GM21723 (cell line): ENCODE data around the gene AP4M1.

Source experiments
- ATAC-seq: cut with Tn5 transposase; IDR thresholded peaks from one replicate; pipeline ENCODE4 v1.9.1; 2021; ENCODE audit warnings: mild to moderate bottlenecking, moderate library complexity; ENCODE audit not compliant: unreplicated experiment

AP4M1 gene

GRCh38 chr7:100107125-100107737, 5.8 kb downstream of the AP4M1 start:
- ATAC-seq = no peak

DNA sequence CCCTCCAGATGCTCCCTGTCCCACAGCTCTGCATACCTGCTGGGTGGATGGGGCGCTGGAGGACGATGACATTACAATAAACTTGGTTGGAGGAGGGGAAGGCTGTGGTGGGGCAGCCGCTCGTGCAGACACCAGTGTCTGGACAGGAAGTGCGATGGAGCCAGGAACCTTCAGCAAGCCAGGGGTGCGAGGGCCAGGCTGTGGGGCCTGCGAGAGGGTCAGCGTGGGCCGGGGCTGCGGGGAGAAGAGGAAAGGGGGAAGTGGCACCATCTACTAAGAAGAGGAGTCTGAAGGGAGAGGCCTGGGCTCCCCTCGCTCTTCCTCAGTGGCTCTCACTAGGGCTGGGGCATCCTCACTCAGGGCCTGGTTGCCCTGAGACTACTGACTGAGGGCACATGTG, 6.4 kb downstream of the AP4M1 start:
- no peak for ATAC-seq

- ATAC-seq = no peak
These were observed 8.2 kb downstream of the AP4M1 start for GRCh38 chr7:100109521-100110163.

DNA sequence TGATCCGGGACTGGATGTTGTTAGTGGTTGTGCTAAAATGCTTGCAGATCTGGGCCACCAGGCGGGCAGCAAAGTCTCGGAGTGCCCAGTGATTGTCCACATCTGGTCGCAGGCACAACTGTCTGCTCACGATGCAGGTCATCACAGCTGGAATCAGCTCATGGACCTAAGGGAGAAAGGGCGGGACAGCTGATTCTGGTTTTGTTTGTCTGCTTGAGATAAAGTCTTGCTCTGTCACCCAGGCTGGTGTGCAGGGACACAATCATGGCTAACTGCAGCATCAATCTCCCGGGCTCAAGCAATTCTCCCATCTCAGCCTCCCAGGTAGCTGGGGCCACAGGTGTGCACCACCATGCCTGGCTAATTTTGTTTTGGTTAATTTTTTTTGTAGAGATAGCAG, 9.7 kb downstream of the AP4M1 start:
- no peak for ATAC-seq

- no peak for ATAC-seq
These were observed 10.5 kb downstream of the AP4M1 start for GRCh38 chr7:100111914-100112313.

DNA sequence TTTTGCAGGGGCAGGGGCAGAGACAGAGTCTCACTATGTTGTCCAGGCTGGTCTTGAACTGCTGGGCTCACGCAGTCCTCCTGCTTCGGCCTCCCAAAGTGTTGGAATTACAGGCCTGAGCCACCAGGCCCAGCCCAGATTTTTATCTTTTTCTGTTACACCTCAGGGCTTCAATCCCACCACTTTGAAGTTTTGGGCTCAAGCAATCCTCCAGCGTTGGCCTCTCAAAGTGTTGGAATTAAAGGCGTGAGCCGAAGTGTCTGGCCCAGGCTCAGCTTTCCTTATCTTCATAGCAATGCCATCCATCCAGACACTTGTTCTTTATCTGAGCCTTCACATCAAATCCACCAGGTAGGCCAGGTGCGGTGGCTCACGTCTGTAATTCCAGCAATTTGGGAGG, 13.6 kb downstream of the AP4M1 start:
- ATAC-seq = no peak

- no peak for ATAC-seq
These were observed 17.1 kb downstream of the AP4M1 start for GRCh38 chr7:100118388-100119071.

DNA sequence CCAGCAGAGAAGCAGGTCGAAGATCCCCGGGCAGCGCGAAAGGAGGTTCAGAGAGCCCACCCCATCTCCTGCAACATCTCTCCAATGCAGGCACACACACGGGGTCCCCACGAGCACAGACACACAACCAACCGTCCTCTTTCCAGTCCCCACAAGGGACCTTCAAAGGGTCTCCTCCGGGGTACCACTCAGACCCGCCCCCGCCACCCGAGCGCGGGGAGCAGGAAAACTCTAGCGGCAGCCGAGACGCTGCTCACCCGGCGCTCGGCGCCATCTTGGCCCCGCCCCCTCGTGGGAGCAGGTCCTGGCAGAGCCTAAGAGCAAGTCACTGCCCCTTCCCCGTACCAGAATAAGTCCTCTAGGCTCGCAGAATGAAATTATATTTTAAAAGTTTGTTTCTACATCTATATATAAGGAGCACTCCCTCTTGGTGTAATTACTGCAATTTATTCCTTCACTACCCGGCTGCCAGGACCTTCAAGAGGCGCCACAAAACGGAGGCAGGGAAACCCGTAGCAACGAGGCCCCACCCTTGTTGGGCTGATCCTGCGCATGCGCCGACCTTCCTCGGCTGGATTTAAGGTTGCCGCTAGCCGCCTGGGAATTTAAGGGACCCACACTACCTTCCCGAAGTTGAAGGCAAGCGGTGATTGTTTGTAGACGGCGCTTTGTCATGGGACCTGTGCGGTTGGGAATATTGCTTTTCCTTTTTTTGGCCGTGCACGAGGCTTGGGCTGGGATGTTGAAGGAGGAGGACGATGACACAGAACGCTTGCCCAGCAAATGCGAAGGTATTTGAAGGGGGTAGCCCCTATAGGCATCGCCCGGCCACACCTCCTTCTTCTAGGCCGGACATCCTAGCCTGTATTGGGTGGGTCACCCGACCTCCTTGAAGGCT, 17.9 kb downstream of the AP4M1 start, which contains the start of the genes CNPY4 and TAF6:
Gene CNPY4, plus strand, starts transcription at position 563 of the 898 bp plus-strand sequence. Its CDS starts 111 bp downstream, at position 674.
Gene TAF6, minus strand, starts transcription at position 287 of the 898 bp plus-strand sequence. CDS start 5,149 bp downstream, outside the sequence.
- peak; percentile 71 for ATAC-seq

GRCh38 chr7:100119970-100120732, 18.7 kb downstream of the AP4M1 start:
- ATAC-seq = peak; percentile 40

DNA sequence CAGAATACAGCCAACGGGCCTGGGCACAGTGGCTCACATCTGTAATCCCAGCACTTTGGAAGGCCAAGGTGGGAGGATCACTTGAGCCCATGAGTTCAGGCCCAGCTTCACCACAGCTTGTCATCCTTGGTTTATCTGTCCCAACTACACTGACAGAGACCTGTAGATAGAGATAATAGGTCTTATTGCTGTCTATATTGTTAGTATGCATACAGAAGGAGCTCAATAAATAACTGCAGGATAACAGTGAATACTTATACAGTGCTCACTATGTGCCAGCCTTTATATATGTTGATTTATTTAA, 19.2 kb downstream of the AP4M1 start:
- ATAC-seq = no peak

GRCh38 chr7:100122067-100122466, 20.6 kb downstream of the AP4M1 start:
- ATAC-seq = no peak

DNA sequence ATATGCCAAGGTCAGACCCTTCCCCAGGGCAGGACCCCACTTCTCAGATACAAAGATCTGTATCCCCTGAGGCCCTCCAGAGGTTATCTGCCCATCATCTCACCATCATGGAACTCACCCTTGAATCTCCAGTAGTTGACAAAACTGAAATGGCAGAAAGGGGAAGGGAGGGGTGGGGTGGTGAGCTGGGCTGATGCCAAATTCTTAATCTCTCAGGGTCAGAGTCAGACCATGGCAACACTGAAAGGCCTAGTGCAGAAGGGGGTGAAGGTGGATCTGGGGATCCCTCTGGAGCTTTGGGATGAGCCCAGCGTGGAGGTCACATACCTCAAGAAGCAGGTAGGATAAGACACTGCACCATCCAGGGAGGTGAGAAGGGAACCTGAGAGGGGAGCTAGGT, 21.1 kb downstream of the AP4M1 start:
- ATAC-seq = no peak

- no peak for ATAC-seq
These were observed 23.1 kb downstream of the AP4M1 start for GRCh38 chr7:100124301-100125230.

DNA sequence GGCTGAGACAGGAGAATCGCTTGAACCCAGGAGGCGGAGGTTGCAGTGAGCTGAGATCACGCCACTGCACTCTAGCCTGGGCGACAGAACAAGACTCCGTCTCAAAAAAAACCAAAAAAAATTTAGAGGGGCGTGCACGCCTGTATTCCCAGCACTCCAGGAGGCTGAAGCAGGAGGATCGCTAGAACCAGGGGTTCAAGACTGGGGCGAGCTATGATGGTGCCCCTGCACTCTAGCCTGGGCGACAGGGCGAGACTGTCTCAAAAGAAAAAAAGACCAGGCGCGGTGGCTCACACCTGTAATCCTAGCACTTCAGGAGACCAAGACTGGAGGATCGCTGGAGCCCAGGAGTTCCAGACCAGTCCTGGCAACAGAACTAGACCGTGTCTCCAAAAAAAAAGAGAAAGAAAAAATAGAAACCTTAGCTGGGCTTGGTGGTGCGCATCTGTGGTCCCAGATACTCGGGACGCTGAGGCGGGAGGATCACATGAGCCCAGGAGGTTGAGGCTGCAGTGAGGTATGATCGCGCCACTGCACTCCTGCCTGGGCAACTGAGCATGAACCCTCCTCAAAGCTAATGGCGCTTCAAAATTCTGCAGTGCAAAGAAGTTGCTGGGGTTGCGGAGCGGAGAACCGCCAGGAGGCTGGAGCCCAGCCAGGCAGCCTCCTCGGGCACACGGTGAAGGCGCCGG, 24.9 kb downstream of the AP4M1 start:
- ATAC-seq = peak; percentile 24

GRCh38 chr7:100126931-100127865, 25.8 kb downstream of the AP4M1 start, which contains the start of gene MBLAC1:
Gene MBLAC1 (plus strand): TSS chr7:100126967. CDS start chr7:100127396, 429 bp downstream.
- ATAC-seq = peak; percentile 67

DNA sequence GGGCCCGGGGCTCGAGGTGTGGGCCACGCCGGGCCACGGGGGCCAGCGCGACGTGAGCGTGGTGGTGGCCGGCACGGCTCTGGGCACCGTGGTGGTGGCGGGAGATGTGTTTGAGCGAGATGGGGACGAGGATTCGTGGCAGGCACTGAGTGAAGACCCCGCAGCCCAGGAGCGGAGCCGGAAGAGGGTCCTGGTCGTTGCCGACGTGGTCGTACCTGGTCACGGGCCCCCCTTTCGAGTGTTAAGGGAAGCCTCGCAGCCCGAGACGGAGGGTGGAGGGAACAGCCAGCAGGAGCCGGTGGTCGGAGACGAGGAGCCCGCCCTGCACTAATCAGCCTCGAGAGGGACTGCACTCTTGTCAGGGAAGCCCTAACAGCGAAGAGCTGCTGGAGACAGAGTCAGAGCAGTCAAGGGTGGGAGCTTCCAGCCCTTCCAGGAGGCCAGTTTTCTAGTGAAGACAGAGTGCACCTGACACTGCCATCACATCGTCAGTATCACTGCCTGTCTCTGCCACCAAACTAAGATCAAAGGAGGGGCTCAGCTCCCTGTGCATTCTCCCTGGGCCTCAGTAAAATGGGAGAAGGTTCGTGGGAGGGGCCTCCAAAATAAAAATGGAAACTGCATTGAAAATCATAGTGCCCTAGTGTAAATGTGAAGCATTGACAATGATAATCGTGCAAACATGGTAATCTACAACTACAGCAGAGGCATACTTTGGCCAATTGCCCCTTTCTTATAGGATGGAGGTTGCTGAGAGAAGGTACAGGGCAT, 26.6 kb downstream of the AP4M1 start:
- no peak for ATAC-seq

DNA sequence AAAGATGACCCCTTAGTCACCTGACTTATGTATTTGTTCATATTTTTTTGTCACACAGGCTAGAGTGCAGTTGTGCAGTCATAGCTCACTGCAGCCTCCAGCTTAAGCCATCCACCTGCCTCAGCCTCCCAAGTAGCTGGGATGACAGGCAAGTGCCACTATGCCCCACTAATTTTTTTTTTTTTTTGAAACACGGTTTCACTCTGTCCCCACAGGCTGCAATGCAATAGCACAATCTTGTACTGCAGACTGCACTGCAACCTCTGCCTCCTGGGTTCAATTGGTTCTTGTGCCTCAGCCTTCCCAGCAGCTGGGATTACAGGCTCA, 27.2 kb downstream of the AP4M1 start:
- ATAC-seq = no peak
